IPS DF 4.7 (cell line): Measurements from ENCODE around the gene CDHR2.

ENCODE experiments used
- DNase-seq: peaks from one replicate; pipeline ENCODE4 v3.0.0-alpha.2; 2013; ENCODE audit warnings: low spot score; ENCODE audit errors: extremely low read depth

CDHR2 gene

GRCh38 chr5:176638437-176638836 is 89.3 kb downstream of the CDHR2 start:
- DNase-seq = no peak

GRCh38 chr5:176639208-176639607 is 90.1 kb downstream of the CDHR2 start:
- DNase-seq = no peak

DNA sequence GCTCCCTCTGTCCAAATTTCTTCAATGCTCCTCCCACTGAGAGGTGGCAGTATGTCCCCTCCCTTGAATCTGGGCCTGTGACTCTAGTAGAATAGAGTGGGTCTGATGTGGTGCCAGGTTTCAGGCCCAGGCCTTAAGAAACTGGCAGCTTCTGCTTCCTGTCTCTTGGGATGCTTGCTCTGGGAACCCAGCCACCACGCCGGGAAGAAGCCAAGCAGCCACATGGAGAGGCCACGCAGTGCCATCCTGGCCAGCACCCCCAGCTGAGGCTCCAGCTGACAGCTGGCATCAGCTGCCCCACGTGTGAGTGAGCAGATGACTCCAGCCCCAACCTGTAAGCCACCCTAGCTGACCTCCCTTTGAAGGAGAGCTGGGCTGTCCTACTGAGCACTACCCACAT is 90.8 kb downstream of the CDHR2 start:
- no peak for DNase-seq

- no peak for DNase-seq
These were observed 91.5 kb downstream of the CDHR2 start for GRCh38 chr5:176640616-176641015.

- DNase-seq = no peak
These were observed 93.7 kb downstream of the CDHR2 start for GRCh38 chr5:176642675-176643490.

- no peak for DNase-seq
These were observed 94.5 kb downstream of the CDHR2 start for GRCh38 chr5:176643491-176644219.

DNA sequence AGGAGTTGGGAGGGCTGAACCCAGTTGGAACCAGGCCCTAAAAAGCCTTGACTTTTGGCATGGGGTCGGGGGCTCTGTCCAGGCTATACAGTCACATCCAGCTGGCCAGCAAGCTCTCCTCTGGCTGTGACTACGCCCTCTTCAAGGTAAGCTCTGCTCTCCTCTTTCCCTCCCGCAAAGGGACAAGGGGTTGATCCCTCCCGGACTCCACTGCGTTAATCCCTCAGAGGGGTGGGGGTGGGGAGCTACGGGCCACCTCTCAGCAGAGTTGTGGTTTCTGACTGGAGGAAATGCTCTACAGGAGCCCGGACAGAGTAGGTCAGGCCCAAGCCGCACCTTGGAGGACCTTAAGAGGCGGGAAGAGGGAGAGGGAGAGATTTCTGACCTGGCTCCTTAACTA is 95.2 kb downstream of the CDHR2 start:
- DNase-seq = no peak

- no peak for DNase-seq
These were observed 95.9 kb downstream of the CDHR2 start for GRCh38 chr5:176644878-176645670.
